Psoas muscle (tissue), 8 donors: ENCODE data around the gene GRM1. TPM values are rescaled to one million over a fixed set of nuclear protein-coding genes. Genes with fewer than 3 reads are reported as not detected.

Experiments used
- ATAC-seq, 4 donors: fragments of 200-7000 bp; cut with Tn5 transposase; one replicate each; pipeline ENCODE4 v1.9.1; 2020; ENCODE audit warnings: moderate library complexity in 3 of 4, mild to moderate bottlenecking in 2 of 4
- DNase-seq, 2 donors: peaks; one replicate each; pipeline ENCODE4 v3.0.0-alpha.2; 2020
- H3K27ac ChIP-seq: fragments of 200-600 bp; one replicate; pipeline ENCODE4 v1.8.0; 2022
- H3K27me3 ChIP-seq, 3 donors: fragments of 200-600 bp in 1 of 3; one replicate each; pipeline versions ENCODE4 v1.6.1 to v1.8.0; 2013 to 2022; ENCODE audit warnings: low read length in 2 of 3, mild to moderate bottlenecking in 2 of 3, moderate library complexity in 1 of 3; ENCODE audit not compliant: insufficient read depth in 3 of 3
- H3K36me3 ChIP-seq, 2 donors: fragments of 200-600 bp in 1 of 2; one replicate each; pipeline versions ENCODE4 v1.6.1 to v1.8.0; 2013 to 2022; ENCODE audit warnings: low read depth in 1 of 2, mild to moderate bottlenecking in 1 of 2, moderate library complexity in 1 of 2; ENCODE audit not compliant: insufficient read depth in 1 of 2
- H3K4me1 ChIP-seq: fragments of 200-600 bp; one replicate; pipeline ENCODE4 v1.8.0; 2022
- H3K4me3 ChIP-seq: fragments of 200-600 bp; one replicate; pipeline ENCODE4 v1.8.0; 2022; ENCODE audit warnings: mild to moderate bottlenecking
- H3K9me3 ChIP-seq: fragments of 200-600 bp; one replicate; pipeline ENCODE4 v1.8.0; 2022
- WGBS, 3 donors: extraction: QIAGEN DNeasy Blood & Tissue Kit; methylation state at CpG; one replicate each; pipeline versions ENCODE4 v1.1.6 to v1.1.7; 2013; 5-methylcytosine and 5-hydroxymethylcytosine counted together
- intact Hi-C, 2 donors: fragments of 100-400 bp; cut with DNase I; formaldehyde crosslinking; loops; one replicate each; pipeline versions ENCODE4 v1.11.0 to v1.14.2; 2022
- polyA plus RNA-seq, 3 donors: library from polyadenylated mRNA; stranded (reverse); fragments of 200-250 nt; gene quantifications; one replicate each; pipeline ENCODE4 v1.2.3, GENCODE V29; 2013
- total RNA-seq, 4 donors: library from RNA; stranded (reverse); fragmentation: NEBNext Ultra II Directional in 2 of 4; extraction: Animal tissue kit (Norgen Biotek cat#: 25700) in 2 of 4; gene quantifications; one replicate each; pipeline versions ENCODE4 v1.2.1 to v1.2.4, GENCODE V29; 2021 to 2023
- TF ChIP-seq, protein P1 (sequence below): fragments of 200-600 bp; IDR thresholded peaks from one replicate; pipeline ENCODE4 v1.8.0; 2022; ENCODE audit warnings: antibody characterized with exemption
- donor health status: healthy with polysubstance abuse.
- donor health status: DM: no; HTN: no; CAD: no; lungs with moderate emphysema.
- donor health status: Bipolar disorder and iron deficiency.
- donor health status: healthy.
- donor health status: DM: yes; HTN: yes; CAD: no.
- donor health status: DM: no; HTN: no; CAD: no.
- donor health status: DM: no; HTN: no; CAD: no.
- donor health status: DM: yes; HTN: yes; CAD: no.

Gene GRM1
- total and polyA plus RNA-seq, 7 donors: 0.03 to 2.6 (median 0.07) TPM; not detected in 4

DNA sequence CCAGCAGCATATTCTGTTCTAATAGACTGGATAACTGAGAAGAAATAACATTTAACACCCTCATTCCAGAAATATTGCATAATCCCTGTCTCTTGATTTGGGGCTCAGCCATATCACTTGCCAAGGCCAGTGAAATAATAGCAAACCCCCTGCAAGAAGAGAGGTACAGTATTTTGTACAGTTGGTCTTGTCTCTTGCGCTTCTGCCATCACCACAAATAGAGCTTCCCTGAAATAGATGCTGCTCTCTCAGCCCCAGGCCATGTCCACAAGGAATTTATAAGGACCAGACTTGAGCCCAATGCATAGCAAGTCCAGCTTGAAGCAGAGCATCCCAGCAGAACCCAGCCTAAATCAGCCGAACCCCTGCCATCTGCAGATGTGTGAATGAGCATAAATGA, 254.0 kb downstream of the GRM1 start:
- no peaks in the 10 kb centered on the region for H3K36me3 ChIP-seq
- DNase-seq (no peak), ATAC-seq (no peak)
- intact Hi-C loops: no loop called here
- TF ChIP-seq, protein P1, sequence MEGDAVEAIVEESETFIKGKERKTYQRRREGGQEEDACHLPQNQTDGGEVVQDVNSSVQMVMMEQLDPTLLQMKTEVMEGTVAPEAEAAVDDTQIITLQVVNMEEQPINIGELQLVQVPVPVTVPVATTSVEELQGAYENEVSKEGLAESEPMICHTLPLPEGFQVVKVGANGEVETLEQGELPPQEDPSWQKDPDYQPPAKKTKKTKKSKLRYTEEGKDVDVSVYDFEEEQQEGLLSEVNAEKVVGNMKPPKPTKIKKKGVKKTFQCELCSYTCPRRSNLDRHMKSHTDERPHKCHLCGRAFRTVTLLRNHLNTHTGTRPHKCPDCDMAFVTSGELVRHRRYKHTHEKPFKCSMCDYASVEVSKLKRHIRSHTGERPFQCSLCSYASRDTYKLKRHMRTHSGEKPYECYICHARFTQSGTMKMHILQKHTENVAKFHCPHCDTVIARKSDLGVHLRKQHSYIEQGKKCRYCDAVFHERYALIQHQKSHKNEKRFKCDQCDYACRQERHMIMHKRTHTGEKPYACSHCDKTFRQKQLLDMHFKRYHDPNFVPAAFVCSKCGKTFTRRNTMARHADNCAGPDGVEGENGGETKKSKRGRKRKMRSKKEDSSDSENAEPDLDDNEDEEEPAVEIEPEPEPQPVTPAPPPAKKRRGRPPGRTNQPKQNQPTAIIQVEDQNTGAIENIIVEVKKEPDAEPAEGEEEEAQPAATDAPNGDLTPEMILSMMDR: no peak
- H3K27me3 ChIP-seq: no peaks in the 10 kb centered on the region
- H3K4me1 ChIP-seq: peaks cover 5% of the 10 kb centered on the region
- H3K9me3 ChIP-seq: no peaks in the 10 kb centered on the region
- WGBS, 3 donors: 39 to 66% (median 42%) methylated on average over 2 of the region's 2 CpGs
- H3K4me3 ChIP-seq: no peak overlapping the region
- H3K27ac ChIP-seq: no peak overlapping the region

DNA sequence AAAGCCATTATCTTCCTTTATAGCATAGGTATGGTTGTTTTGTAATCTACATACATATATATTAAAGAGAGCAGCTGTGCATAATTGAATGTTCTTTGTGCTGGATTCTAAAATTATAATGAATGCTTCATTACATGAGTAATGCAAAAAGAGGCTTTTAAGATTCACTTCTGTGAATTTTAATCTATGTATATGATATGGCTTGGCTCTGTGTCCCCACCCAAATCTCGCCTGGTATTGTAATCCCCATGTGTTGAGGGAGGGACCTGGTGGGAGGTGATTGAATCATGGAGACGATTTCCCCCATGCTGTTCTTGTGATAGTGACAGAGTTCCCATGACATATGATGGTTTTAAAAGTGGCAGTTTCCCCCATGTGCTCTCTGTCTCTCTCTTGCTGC, 255.4 kb downstream of the GRM1 start:
- no peak for ATAC-seq
- no peaks in the 10 kb centered on the region for H3K36me3 ChIP-seq
- H3K27me3 ChIP-seq: no peaks in the 10 kb centered on the region
- no peaks in the 10 kb centered on the region for H3K9me3 ChIP-seq
- TF ChIP-seq, protein P1: no peak
- peaks cover 5% of the 10 kb centered on the region for H3K4me1 ChIP-seq
- no peak overlapping the region for H3K4me3 ChIP-seq
- DNase-seq: no peak
- intact Hi-C loops: no loop called here
- 80 to 90% (median 85%) methylated on average over 2 of the region's 2 CpGs for WGBS, 3 donors
- H3K27ac ChIP-seq: no peak overlapping the region

DNA sequence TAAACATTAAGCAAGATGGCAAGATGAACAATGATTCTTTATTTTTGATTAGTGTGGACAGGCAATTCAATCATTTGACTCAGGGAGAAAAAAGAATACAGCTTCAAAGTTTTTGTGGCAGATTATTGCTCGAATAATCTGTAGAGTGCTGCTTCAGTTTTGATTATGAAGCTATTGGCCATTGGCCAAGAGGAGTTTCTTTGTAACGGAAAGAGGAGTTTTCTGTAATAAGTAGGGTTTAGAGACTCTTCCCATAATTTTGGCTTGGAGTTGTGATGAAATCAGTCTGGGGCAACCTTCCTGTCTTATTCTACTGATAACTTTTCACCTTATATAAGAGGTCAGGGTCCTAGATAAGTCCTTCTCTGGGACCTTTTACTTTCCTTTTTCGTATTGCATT, 258.1 kb downstream of the GRM1 start:
- intact Hi-C loops: no loop called here
- WGBS, 3 donors: 50 to 61% (median 58%) methylated on average over 3 of the region's 3 CpGs
- H3K27ac ChIP-seq: no peak overlapping the region

DNA sequence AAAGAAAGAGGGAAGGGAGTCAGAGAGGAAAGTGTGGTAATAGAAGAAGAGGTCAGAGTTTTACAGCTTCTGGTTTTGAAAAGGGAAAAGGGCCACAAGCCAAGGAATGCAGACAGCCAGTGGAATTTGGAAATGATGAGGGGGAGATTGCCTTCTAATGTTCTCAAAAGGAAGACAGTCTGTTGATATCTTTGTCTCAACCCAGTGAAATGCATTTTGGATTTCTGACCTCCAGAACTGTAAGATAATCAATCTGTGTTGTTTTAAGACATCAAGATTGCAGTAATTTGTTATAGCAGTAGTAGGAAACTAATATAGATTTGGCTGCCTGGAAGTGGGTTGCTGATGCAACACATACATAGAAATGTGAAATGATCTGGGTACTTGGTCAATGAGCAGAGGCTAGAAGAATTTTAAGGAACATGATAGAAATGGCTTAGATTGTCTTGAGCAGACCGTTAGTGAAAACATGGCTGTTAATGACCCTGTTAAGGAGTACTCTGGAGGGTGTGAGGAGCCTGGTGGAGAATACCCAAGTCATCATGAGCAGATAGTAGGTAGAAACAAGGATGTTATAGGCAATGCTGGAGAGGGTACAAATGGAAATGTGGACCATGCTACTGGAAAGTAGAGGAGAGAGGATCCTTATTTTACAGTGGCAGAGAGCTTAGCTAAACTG, 259.0 kb downstream of the GRM1 start:
- H3K36me3 ChIP-seq: no peaks in the 10 kb centered on the region
- no peak overlapping the region for H3K4me3 ChIP-seq
- ATAC-seq: no peak
- DNase-seq: no peak
- H3K4me1 ChIP-seq: peaks cover 8% of the 10 kb centered on the region
- intact Hi-C loops: no loop called here
- H3K27me3 ChIP-seq: no peaks in the 10 kb centered on the region
- H3K27ac ChIP-seq: no peak overlapping the region
- TF ChIP-seq, protein P1: no peak
- no peaks in the 10 kb centered on the region for H3K9me3 ChIP-seq
- 85 to 91% (median 85%) methylated on average over 1 of the region's 1 CpG for WGBS, 3 donors

More for the DNA sequence above, 258.1 kb downstream of the GRM1 start:
- H3K27me3 ChIP-seq: no peaks in the 10 kb centered on the region
- H3K4me1 ChIP-seq: peaks cover 11% of the 10 kb centered on the region
- TF ChIP-seq, protein P1: no peak
- no peak overlapping the region for H3K4me3 ChIP-seq
- ATAC-seq (no peak), DNase-seq (no peak)
- H3K9me3 ChIP-seq: no peaks in the 10 kb centered on the region
- no peaks in the 10 kb centered on the region for H3K36me3 ChIP-seq
